GM21367 (cell line): ENCODE measurements around the gene TSHB.
"Not testable (repeated sequence)": the region's sequence is repeated elsewhere in the genome, so short reads cannot be mapped to it uniquely, and the experiment has no call there.

Experiments
- ATAC-seq: cut with Tn5 transposase; IDR thresholded peaks from one replicate; pipeline ENCODE4 v1.9.1; 2021; ENCODE audit not compliant: unreplicated experiment

Gene TSHB

DNA sequence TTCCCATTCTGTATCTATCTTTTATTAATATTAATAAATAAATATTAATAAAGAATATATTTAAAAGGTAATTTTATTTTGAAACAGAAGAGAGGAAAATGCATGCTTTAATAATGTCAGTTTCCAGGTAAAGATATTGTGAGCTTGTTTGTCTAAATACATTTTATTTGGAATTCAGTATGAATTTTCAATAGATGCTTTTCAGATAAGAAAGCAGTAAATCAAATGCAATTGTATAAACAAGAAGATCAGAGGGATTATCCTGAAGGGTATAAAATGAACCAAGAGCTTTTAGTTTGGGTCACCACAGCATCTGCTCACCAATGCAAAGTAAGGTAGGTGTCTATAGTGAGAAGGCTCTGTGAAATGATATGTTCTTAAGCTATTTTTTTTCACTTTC is at the start of gene TSHB:
TSS of gene TSHB (plus strand) at position 301 of the 400 bp plus-strand sequence. CDS start 3,537 bp downstream, outside the sequence.
- no peak for ATAC-seq

- no peak for ATAC-seq
Observed at GRCh38 chr1:114982251-114982650, 47.4 kb upstream of the TSHB start.

DNA sequence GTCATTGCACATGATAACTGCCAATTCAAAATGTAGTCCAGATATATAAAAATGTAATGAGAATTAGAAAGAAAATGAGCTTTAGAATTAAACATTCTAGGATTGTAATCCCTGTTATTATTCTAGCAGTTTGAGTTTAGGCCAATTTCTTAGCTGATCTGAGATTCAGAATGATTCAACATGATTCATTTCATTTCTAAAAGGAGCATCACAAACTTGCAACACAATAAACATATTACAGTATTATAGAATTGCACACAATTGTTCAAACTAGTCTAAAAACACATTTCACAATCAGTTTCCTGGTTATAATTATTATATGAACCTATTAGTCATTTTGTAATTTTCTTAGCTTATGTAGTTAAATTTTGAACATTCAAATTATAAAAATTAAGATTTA is 43.3 kb upstream of the TSHB start:
- no peak for ATAC-seq

- no peak for ATAC-seq
Observed at GRCh38 chr1:114988095-114988494, 41.5 kb upstream of the TSHB start.

DNA sequence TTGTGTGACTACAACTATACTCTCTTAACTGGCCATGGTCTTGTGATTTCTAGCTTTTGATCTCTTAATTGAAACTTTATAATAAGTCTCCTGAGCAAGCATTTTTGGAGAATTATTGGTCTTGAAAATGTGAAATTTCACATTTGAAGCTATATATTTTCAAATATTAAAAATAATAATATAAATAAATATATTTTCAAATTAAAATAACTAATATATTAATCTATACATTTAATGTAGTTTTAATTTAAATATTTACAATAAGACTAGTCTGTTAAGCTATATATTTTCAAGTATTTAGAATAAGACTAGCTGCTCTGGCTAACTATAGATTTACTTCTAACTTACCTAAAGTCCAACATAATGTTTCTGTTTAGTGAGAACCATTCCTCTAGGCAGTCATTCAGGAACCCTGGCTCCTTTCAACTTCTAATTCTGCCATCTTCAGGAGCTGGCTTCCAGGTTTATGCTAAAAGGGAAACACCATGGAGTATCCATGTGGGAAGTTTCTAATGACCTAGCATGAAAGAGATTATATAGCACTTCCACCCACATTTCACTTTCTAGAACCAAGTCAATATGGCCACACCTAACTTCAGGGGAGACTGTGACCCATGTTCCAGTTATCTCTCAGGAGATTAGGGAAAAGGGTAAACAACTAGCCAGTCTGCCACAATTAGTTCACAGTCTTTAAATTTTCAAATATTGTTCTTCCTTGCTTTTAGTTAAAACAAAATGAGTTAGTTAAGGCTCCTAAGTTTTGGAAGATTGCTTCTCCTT is 31.9 kb upstream of the TSHB start:
- ATAC-seq, result no peak

DNA sequence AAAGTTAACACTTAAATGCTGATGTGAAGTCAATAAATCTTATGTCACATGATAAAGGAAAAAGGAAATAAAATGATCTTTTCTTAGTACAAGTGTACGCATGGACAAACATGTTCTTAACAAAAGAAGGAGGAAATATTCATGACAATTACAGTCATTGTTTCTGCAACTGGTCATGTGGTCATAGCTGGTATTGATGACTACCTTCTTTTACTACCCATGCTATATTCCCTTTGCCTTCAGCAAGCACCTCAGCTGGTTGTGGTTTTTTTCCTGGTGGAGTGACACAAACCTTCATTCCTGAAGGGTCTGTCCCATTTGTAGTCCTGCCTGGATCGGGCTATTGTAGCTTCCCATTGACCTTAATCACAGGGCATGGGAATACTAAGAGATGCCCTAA is 23.4 kb upstream of the TSHB start:
- ATAC-seq, result no peak

- no peak for ATAC-seq
Observed at GRCh38 chr1:115012006-115012405, 17.6 kb upstream of the TSHB start.

DNA sequence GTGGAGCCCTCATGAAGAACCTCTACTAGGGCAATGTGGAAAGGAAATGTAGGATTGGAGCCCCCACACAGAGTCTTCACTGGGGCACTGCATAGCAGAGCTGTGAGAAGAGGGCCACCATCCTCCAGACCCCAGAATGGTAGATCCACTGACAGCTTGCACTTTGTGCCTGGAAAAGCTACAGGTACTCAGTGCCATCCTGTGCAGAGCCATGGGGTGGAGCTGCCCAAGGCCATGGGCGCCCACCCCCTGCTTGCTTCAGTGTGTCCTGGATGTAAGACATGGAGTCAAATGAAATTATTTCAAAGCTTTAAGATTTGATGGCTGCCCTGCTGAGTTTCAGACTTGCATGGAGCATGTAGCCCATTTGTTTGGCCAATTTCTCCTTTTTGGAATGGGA is 17.2 kb upstream of the TSHB start:
- ATAC-seq, result no peak

DNA sequence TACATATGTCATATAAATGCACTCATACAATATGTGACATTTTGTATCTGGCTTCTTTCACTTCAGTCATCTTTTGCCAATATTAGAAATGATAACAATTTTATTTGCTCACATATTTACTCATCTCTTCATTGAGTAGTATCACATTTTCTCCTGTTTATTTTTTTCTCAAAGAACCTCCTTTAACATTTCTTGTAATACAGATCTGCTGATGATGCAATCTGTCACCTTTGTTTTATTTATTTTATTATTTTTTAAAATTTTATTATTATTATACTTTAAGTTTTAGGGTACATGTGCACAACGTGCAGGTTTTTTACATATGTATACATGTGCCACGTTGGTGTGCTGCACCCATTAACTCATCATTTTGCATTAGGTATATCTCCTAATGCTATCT is 15.8 kb upstream of the TSHB start:
- no peak for ATAC-seq

DNA sequence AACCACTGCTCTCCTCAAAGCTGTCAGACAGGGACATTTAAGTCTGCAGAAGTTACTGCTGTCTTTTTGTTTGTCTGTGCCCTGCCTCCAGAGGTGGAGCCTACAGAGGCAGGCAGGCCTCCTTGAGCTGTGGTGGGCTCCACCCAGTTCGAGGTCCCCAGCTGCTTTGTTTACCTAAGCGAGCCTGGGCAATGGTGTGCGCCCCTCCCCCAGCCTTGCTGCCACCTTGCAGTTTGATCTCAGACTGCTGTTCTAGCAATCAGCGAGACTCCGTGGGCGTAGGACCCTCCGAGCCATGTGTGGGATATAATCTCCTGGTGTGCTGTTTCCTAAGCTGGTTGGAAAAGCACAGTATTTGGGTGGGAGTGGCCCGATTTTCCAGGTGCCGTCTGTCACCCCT is 10.1 kb upstream of the TSHB start:
- not testable (repeated sequence) for ATAC-seq

- no peak for ATAC-seq
Observed at GRCh38 chr1:115021145-115021544, 8.5 kb upstream of the TSHB start.

GRCh38 chr1:115023593-115023992 is 6.0 kb upstream of the TSHB start:
- ATAC-seq, result no peak

DNA sequence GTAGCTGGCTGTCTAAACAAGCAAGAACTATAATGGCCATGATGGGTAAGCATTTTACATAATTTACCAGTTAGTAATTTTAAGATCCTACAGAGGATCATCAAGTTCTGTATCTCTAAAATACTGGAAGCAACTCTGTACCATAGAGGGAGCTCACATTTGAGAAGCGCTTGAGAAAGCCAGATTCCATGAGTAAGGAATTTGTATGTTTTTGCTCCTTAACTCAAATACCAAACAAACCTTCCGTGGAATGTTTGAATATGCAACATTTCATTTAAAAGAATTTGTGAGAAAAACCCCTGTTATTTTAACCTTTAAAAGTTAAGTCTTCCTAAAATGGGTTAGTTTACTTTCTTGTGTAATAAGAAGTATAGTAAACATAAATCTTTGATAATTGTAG is 2.0 kb downstream of the TSHB start:
- ATAC-seq, result no peak

GRCh38 chr1:115035652-115036051 is 6.0 kb downstream of the TSHB start:
- ATAC-seq, result no peak

GRCh38 chr1:115036814-115037507 is 7.3 kb downstream of the TSHB start:
- no peak for ATAC-seq

DNA sequence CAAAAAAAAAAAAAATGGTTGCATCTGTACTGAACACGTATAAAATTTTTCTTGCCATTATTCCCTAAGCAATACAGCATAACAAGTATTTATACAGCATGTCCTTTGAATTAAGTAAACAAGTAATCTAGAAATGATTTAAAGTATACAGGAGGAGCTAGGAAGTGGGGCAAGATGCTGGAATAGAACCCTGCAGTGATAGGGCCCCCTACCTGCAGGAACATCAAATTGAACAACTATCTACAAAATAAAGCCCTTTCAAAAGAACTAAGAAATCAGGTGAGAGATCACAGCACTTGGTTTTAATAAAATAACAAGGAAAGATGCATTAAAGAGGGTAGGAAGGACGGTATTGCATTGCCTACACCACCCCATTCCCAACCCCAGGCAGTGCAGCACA is 10.9 kb downstream of the TSHB start:
- ATAC-seq, result no peak

- no peak for ATAC-seq
Observed at GRCh38 chr1:115041654-115042053, 12.0 kb downstream of the TSHB start.

DNA sequence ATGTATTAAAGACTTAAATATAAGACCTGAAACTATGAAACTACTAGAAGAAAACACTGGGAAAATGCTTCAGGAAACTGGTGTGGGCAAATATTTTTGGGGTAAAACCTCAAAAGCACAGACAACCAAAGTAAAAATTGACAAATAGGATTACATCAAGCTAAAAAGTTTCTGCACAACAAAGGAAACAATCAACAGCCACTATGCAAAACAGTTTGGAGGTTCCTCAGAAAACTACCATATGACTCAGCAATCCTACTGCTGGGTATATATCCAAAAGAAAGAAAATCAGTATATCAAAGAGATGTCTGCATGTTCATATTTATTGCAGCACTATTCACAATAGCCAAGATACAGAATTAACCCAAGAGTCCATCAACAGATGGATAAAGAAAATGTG is 17.1 kb downstream of the TSHB start:
- ATAC-seq, result no peak

DNA sequence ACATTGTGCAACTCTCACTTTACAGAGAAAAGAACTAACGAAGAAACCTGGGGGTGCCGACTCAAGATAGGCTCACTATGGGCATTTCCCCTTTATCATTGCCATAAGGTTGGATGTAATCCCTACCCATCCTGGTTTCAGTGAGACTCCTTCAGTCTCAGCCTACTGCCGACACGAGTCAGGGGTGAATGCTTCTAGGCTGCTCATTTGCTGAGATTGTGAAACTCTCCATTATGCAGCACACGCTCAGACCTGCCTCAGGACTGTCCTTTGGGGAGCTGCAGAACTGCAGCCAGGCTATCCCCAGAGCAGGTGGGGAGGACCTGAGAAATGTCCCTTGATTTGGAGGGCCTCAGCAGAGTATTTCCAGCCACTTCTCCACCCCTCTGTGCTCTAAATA is 22.2 kb downstream of the TSHB start:
- no peak for ATAC-seq

DNA sequence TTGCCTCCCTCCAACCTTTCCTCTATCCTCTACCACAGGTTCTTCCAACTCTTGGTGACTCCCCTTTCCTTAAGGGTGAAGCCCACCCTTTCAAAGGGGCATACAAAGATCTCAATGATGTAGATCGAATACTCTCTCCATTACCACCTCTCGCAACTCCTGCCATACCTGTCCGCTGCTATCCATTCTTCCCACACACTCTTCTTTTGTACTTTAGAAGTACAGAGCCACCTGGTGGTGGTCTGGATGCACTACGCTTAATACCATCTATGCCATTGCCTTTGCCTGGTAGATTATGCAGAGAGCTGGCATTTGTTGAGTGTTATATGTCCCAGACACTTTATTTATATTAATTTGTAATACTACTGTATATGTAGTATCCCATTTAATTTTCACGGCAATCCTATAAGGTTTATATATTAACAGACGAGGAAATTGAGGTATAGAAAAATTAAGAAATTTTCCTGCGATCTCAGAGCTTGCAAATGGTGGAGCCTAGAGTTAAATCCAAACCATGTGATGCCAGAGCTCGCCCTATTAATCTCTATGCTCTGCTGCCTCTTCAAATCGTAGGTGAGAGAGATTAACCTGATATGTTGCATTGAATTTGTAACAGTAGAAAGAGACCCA is 22.9 kb downstream of the TSHB start:
- peak; percentile 90 for ATAC-seq

- ATAC-seq, result no peak
Observed at GRCh38 chr1:115056395-115056798, 26.8 kb downstream of the TSHB start.

DNA sequence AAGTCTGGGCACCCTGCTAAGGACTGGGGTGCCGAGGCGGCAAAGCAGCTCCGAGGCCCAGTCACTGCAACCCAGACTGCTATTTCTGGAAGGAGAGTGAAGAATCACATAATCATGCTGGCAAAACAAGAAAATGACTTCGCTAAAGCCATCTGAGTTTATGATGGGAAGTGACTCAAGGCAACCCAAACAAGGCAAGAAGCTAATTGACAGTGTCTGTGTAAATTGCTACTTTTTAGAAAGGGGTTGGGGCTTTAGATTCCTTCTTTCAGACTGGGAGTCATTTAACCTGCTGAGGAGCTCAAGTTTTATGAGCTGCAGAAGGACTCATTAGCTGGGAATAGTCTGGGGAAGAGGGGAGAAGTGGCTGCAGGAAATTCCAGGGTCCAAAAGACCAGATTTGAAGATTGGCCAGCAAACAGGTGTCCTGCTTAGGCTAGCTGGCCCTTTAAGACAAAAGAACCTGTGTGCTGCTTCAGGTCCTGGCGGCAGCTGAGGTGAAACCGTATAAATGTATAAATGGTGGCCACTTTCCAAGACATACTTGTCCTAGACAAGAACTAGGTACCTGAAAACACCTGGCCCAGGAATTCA is 28.1 kb downstream of the TSHB start:
- no peak for ATAC-seq
